ENCODE results near the gene KCNN1. TPM values are rescaled to one million over a fixed set of nuclear protein-coding genes. Genes with fewer than 3 reads are reported as not detected.

KCNN1 gene
- 0.37 to 1.4 TPM (median 0.59 TPM) in 5 replicates for total RNA-seq (2022; extraction: Qiagen RNA extraction; ENCODE audit: low read depth)

GRCh38 chr19:17966550-17967256, at the start of gene KCNN1:
KCNN1 (plus strand) TSS chr19:17967107; CDS start chr19:17973889, 6,782 bp downstream.

GRCh38 chr19:17932485-17933338, 34.2 kb upstream of the KCNN1 start, which contains the start of gene CCDC124:
CCDC124 (plus strand) TSS chr19:17933015; CDS start chr19:17936421, 3,406 bp downstream.

GRCh38 chr19:18007917-18008673, 41.2 kb downstream of the KCNN1 start, which contains the start of gene ARRDC2:
ARRDC2 (plus strand) TSS chr19:18008170; CDS start chr19:18008311, 141 bp downstream.

Other genes starting within 250 kb of the KCNN1 start
- 29.4 to 36.2 TPM (median 33.8 TPM) in 5 replicates for gene MAP1S, start 247.6 kb upstream of the KCNN1 start, total RNA-seq (2022; extraction: Qiagen RNA extraction; ENCODE audit: low read depth)
- gene FCHO1, start 215.6 kb upstream of the KCNN1 start, total RNA-seq (2022; extraction: Qiagen RNA extraction; ENCODE audit: low read depth), result 17.9 to 22.4 TPM (median 19.8 TPM) in 5 replicates
- 3.5 to 4.5 TPM (median 3.9 TPM) in 5 replicates for gene B3GNT3, start 172.0 kb upstream of the KCNN1 start, total RNA-seq (2022; extraction: Qiagen RNA extraction; ENCODE audit: low read depth)
- 0.37 to 0.81 TPM (median 0.41 TPM) in 4 of 5 replicates, not detected in the other for gene INSL3, start 145.6 kb upstream of the KCNN1 start, total RNA-seq (2022; extraction: Qiagen RNA extraction; ENCODE audit: low read depth)
- 0.13 to 0.35 TPM (median 0.23 TPM) in 5 replicates for gene JAK3, start 119.1 kb upstream of the KCNN1 start, total RNA-seq (2022; extraction: Qiagen RNA extraction; ENCODE audit: low read depth)
- 1,783 to 2,342 TPM (median 2,224 TPM) in 5 replicates for gene RPL18A, start 107.2 kb upstream of the KCNN1 start, total RNA-seq (2022; extraction: Qiagen RNA extraction; ENCODE audit: low read depth)
- gene SLC5A5, start 95.2 kb upstream of the KCNN1 start, total RNA-seq (2022; extraction: Qiagen RNA extraction; ENCODE audit: low read depth), result 0.06 to 0.13 TPM (median 0.10 TPM) in 4 of 5 replicates, not detected in the other
- 98.0 to 115 TPM (median 105 TPM) in 5 replicates for gene CCDC124, start 34.1 kb upstream of the KCNN1 start, total RNA-seq (2022; extraction: Qiagen RNA extraction; ENCODE audit: low read depth)
- 19.4 to 29.6 TPM (median 27.1 TPM) in 5 replicates for gene ARRDC2, start 41.1 kb downstream of the KCNN1 start, total RNA-seq (2022; extraction: Qiagen RNA extraction; ENCODE audit: low read depth)
- not detected in 5 replicates for gene IL12RB1, start 119.8 kb downstream of the KCNN1 start, total RNA-seq (2022; extraction: Qiagen RNA extraction; ENCODE audit: low read depth)
- 1.7 to 2.6 TPM (median 1.9 TPM) in 5 replicates for gene MAST3, start 130.7 kb downstream of the KCNN1 start, total RNA-seq (2022; extraction: Qiagen RNA extraction; ENCODE audit: low read depth)
- 1.7 to 11.5 TPM (median 8.6 TPM) in 5 replicates for gene PIK3R2, start 186.1 kb downstream of the KCNN1 start, total RNA-seq (2022; extraction: Qiagen RNA extraction; ENCODE audit: low read depth)
- 12.2 to 20.9 TPM (median 15.6 TPM) in 5 replicates for gene IFI30, start 206.7 kb downstream of the KCNN1 start, total RNA-seq (2022; extraction: Qiagen RNA extraction; ENCODE audit: low read depth)
- gene MPV17L2, start 226.1 kb downstream of the KCNN1 start, total RNA-seq (2022; extraction: Qiagen RNA extraction; ENCODE audit: low read depth), result 8.2 to 13.6 TPM (median 13.0 TPM) in 5 replicates
- 0.63 to 1.1 TPM (median 0.78 TPM) in 5 replicates for gene RAB3A, start 236.9 kb downstream of the KCNN1 start, total RNA-seq (2022; extraction: Qiagen RNA extraction; ENCODE audit: low read depth)